DOHH2 (cell line): ENCODE data around the gene DLK1.

ENCODE experiments used
- CTCF ChIP-seq: fragments of 200-600 bp; sonication (generic); IDR thresholded peaks from one replicate; pipeline ENCODE4 v1.5.1; 2014; ENCODE audit warnings: antibody characterized with exemption, mild to moderate bottlenecking, low read depth, low read length; ENCODE audit not compliant: poor library complexity, severe bottlenecking
- EZH2phosphoT487 ChIP-seq: fragments of 200-600 bp; sonication (generic); IDR thresholded peaks from 2 replicates; pipeline ENCODE4 v1.6.1; 2017; ENCODE audit warnings: borderline replicate concordance, mild to moderate bottlenecking, antibody characterized with exemption, low read length, moderate library complexity, mixed read lengths

DNA sequence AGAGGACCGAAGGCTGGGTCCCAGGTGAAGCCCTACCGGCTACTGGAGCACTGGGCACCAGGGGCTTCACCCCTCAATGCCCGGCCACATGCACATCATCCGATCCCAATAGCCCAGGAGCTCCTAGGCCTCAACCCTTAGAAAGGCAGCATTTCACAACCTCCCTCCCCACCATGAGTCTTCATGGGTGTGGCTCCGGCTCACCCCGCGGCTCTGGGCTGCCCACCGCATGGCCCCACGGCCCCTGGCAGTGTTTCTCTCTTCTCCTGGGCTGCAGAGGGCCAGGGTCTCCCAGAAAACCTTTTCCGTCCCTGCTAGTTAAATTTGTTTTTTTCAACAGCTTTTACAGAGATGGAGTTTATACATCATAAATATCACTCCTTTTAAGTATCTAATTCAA lies 28.6 kb upstream of the DLK1 start:
- no peak for TF ChIP-seq CTCF
- no peak for TF ChIP-seq EZH2phosphoT487
